CD4-positive, alpha-beta T cell (primary cell): ENCODE data around the gene C17orf67. TPM values are rescaled to one million over a fixed set of nuclear protein-coding genes. Genes with fewer than 3 reads are reported as not detected.

Experiments
- ATAC-seq: fragments of 200-7000 bp; cut with Tn5 transposase; one replicate; pipeline ENCODE4 v1.10.0; 2022; ENCODE audit warnings: mild to moderate bottlenecking; ENCODE audit not compliant: poor library complexity
- CTCF ChIA-PET: fragments of 350-600 bp; sonication (Branson Sonifier 250); formaldehyde crosslinking; loops from one replicate; lab custom pipeline; 2021; ENCODE audit warnings: antibody characterized with exemption, inconsistent platforms; lab: Charles Lee
- POLR2A ChIA-PET: fragments of 350-600 bp; sonication (Branson Sonifier 250); formaldehyde crosslinking; loops from one replicate; lab custom pipeline; 2021; ENCODE audit warnings: antibody characterized with exemption, inconsistent platforms; lab: Charles Lee
- DNase-seq, 14 experiments: peaks; one replicate each; pipeline ENCODE4 v3.0.0-alpha.2; 2013 to 2020; ENCODE audit warnings: mixed read lengths in 2 of 14
- H3K27ac ChIP-seq, 2 donors: one replicate each; pipeline versions ENCODE4 v1.5.1 to v1.7.0; 2013; ENCODE audit warnings: low read length in 2 of 2, low read depth in 1 of 2, mild to moderate bottlenecking in 1 of 2
- H3K27me3 ChIP-seq, 2 experiments: 1 replicate in 1 of 2; 2 replicates in 1 of 2; pipeline versions ENCODE4 v1.6.1 to v1.7.0; 2013; ENCODE audit warnings: low read length in 2 of 2, control low read depth in 1 of 2, mild to moderate bottlenecking in 1 of 2, moderate library complexity in 1 of 2; ENCODE audit not compliant: insufficient read depth in 2 of 2, control insufficient read depth in 1 of 2
- H3K36me3 ChIP-seq: one replicate; pipeline ENCODE4 v1.6.1; 2013; ENCODE audit warnings: low read length, control low read depth; ENCODE audit not compliant: insufficient read depth
- H3K4me1 ChIP-seq: one replicate; pipeline ENCODE4 v1.6.1; 2013; ENCODE audit warnings: low read length, control low read depth; ENCODE audit not compliant: insufficient read depth
- H3K4me3 ChIP-seq: one replicate; pipeline ENCODE4 v1.5.1; 2013; ENCODE audit warnings: mild to moderate bottlenecking, low read length, moderate library complexity
- H3K9me3 ChIP-seq, 2 experiments: 1 replicate in 1 of 2; 2 replicates in 1 of 2; pipeline versions ENCODE4 v1.6.1 to v1.7.0; 2013; ENCODE audit warnings: low read length in 2 of 2, mild to moderate bottlenecking in 2 of 2, control low read depth in 1 of 2, moderate library complexity in 1 of 2; ENCODE audit not compliant: control insufficient read depth in 1 of 2, insufficient read depth in 1 of 2
- H3K27ac Mint-ChIP-seq: one replicate; pipeline ENCODE4 v1.8.0; 2020; ENCODE audit warnings: mixed read lengths
- H3K27me3 Mint-ChIP-seq: one replicate; pipeline ENCODE4 v1.8.0; 2021; ENCODE audit warnings: mixed read lengths
- H3K36me3 Mint-ChIP-seq: one replicate; pipeline ENCODE4 v1.8.0; 2021; ENCODE audit warnings: low read depth, mixed read lengths
- H3K4me1 Mint-ChIP-seq: one replicate; pipeline ENCODE4 v1.8.0; 2021; ENCODE audit warnings: low read depth, mixed read lengths
- H3K4me3 Mint-ChIP-seq: one replicate; pipeline ENCODE4 v1.8.0; 2020; ENCODE audit warnings: mild to moderate bottlenecking, mixed read lengths
- H3K9me3 Mint-ChIP-seq: one replicate; pipeline ENCODE4 v1.8.0; 2020; ENCODE audit warnings: mixed read lengths
- CTCF ChIP-seq: fragments of 200-600 bp; IDR thresholded peaks from one replicate; pipeline ENCODE4 v1.8.0; 2022; ENCODE audit warnings: antibody characterized with exemption, mild to moderate bottlenecking
- intact Hi-C, 2 experiments: fragments of 100-400 bp; cut with DNase I in 1 of 2; cut with micrococcal nuclease in 1 of 2; formaldehyde crosslinking; loops; one replicate each; pipeline versions ENCODE4 v1.15.1 to v1.9.0; 2023 to 2025; cut with DNase I, micrococcal nuclease
- total RNA-seq, 174 experiments: library from RNA in 2 of 174; stranded (reverse) in 2 of 174; gene quantifications; one replicate each; pipeline ENCODE4 v1.2.3 and lab custom pipeline; 2021 to 2026

C17orf67 gene
- total RNA-seq, 2 experiments from 2014 or later, result 4.3 to 4.8 TPM

DNA sequence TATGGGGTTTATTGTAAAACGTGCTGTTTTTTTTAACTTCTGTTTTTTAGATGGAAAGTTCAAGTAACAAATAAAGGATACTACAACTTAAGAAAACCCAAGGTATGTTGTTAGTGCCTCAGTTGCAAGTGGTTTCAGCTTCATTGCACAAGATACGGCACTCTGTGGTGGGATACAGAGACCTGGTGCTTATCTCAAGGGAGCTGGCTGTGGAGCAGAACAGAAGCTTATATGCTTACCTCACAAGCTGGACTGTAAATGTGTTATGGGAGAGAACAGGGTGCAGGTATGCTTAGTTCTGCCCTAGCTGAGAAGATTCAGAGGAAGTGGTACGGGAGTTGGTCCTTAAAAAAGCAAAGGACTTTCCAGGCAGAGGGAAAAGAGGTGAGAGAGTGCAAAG lies 15.4 kb upstream of the C17orf67 start:
- DNase-seq, result no peak
- H3K27ac ChIP-seq, result no peak overlapping the region
- no peaks in the 10 kb centered on the region for H3K9me3 ChIP-seq
- intact Hi-C loops, result no loop called here
- H3K36me3 ChIP-seq, result peaks cover 47% of the 10 kb centered on the region
- POLR2A ChIA-PET, result no interaction called here
- ATAC-seq, result no peak
- Mint-ChIP-seq H3K36me3 (peaks cover 77% of the 10 kb centered on the region), H3K27me3 (no peaks in the 10 kb centered on the region), H3K27ac (no peak overlapping the region), H3K4me3 (no peak overlapping the region), H3K4me1 (peaks cover 14% of the 10 kb centered on the region), H3K9me3 (no peaks in the 10 kb centered on the region)
- TF ChIP-seq CTCF, result no peak
- CTCF ChIA-PET, result no interaction called here
- no peaks in the 10 kb centered on the region for H3K27me3 ChIP-seq
- H3K4me1 ChIP-seq, result no peaks in the 10 kb centered on the region
- no peak overlapping the region for H3K4me3 ChIP-seq

- Histone ChIP-seq H3K36me3 (peaks cover 52% of the 10 kb centered on the region), H3K4me1 (no peaks in the 10 kb centered on the region), H3K4me3 (no peak overlapping the region), H3K27me3 (no peaks in the 10 kb centered on the region), H3K9me3 (no peaks in the 10 kb centered on the region), H3K27ac (no peak overlapping the region)
- no peak for DNase-seq
- no peak for TF ChIP-seq CTCF
- Mint-ChIP-seq H3K27ac (no peak overlapping the region), H3K9me3 (no peaks in the 10 kb centered on the region), H3K36me3 (peaks cover 62% of the 10 kb centered on the region), H3K4me3 (no peak overlapping the region), H3K4me1 (peaks cover 14% of the 10 kb centered on the region), H3K27me3 (no peaks in the 10 kb centered on the region)
- intact Hi-C loops, result no loop called here
- no peak for ATAC-seq
- CTCF ChIA-PET, result no interaction called here
- POLR2A ChIA-PET, result no interaction called here
Observed at GRCh38 chr17:56847106-56847505, 13.4 kb upstream of the C17orf67 start.

- ChIA-PET POLR2A (no interaction called here), CTCF (interaction anchor here (1.6 to 2.3 kb wide), 2 partner anchors 11 to 27 kb away, joined by 3 to 7 read pairs; no protein-coding TSS in a partner anchor)
- H3K36me3 Mint-ChIP-seq, result peaks cover 52% of the 10 kb centered on the region
- no peaks in the 10 kb centered on the region for H3K9me3 Mint-ChIP-seq
- intact Hi-C loops, result no loop called here
- ATAC-seq (no peak), DNase-seq (no peak)
- no peak overlapping the region for H3K4me3 ChIP-seq
- H3K36me3 ChIP-seq, result peaks cover 42% of the 10 kb centered on the region
- no peaks in the 10 kb centered on the region for H3K9me3 ChIP-seq
- H3K27ac ChIP-seq, result no peak overlapping the region
- no peak overlapping the region for H3K4me3 Mint-ChIP-seq
- H3K27me3 ChIP-seq, result no peaks in the 10 kb centered on the region
- H3K27ac Mint-ChIP-seq, result no peak overlapping the region
- peaks cover 7% of the 10 kb centered on the region for H3K4me1 Mint-ChIP-seq
- no peaks in the 10 kb centered on the region for H3K27me3 Mint-ChIP-seq
- H3K4me1 ChIP-seq, result no peaks in the 10 kb centered on the region
- no peak for TF ChIP-seq CTCF
Observed at GRCh38 chr17:56845934-56846333, 12.2 kb upstream of the C17orf67 start.
